HG02870 (cell line): Measurements from ENCODE around the gene GPR183.

ENCODE experiments used
- ATAC-seq: cut with Tn5 transposase; IDR thresholded peaks from one replicate; pipeline ENCODE4 v1.9.1; 2021; ENCODE audit warnings: mild to moderate bottlenecking, moderate library complexity; ENCODE audit not compliant: unreplicated experiment

GPR183 gene

GRCh38 chr13:99307247-99307646 is at the start of gene GPR183:
Gene GPR183 (minus strand): TSS chr13:99307399. CDS start chr13:99296145, 11,254 bp downstream.
- ATAC-seq, result peak; percentile 51

GRCh38 chr13:99356262-99357091 is 49.3 kb upstream of the GPR183 start:
- peak; percentile 45 for ATAC-seq

GRCh38 chr13:99356012-99356261 is 48.7 kb upstream of the GPR183 start:
- ATAC-seq, result no peak

- no peak for ATAC-seq
These were observed 48.2 kb upstream of the GPR183 start for GRCh38 chr13:99355267-99356011.

- ATAC-seq, result peak; percentile 24
These were observed 47.3 kb upstream of the GPR183 start for GRCh38 chr13:99354371-99354951.

- no peak for ATAC-seq
These were observed 46.6 kb upstream of the GPR183 start for GRCh38 chr13:99353836-99354235.

- ATAC-seq, result no peak
These were observed 46.0 kb upstream of the GPR183 start for GRCh38 chr13:99353246-99353600.

GRCh38 chr13:99352351-99353245 is 45.4 kb upstream of the GPR183 start:
- ATAC-seq, result no peak

- no peak for ATAC-seq
These were observed 44.6 kb upstream of the GPR183 start for GRCh38 chr13:99351772-99352171.

- no peak for ATAC-seq
These were observed 43.0 kb upstream of the GPR183 start for GRCh38 chr13:99350191-99350590.

- ATAC-seq, result peak; percentile 76
These were observed 40.8 kb upstream of the GPR183 start for GRCh38 chr13:99347911-99348451.

GRCh38 chr13:99347335-99347878 is 40.2 kb upstream of the GPR183 start:
- ATAC-seq, result peak; percentile 12

- no peak for ATAC-seq
These were observed 39.3 kb upstream of the GPR183 start for GRCh38 chr13:99346335-99347042.

GRCh38 chr13:99345345-99345744 is 38.1 kb upstream of the GPR183 start:
- no peak for ATAC-seq

- ATAC-seq, result no peak
These were observed 37.5 kb upstream of the GPR183 start for GRCh38 chr13:99344610-99345208.

GRCh38 chr13:99342723-99343315 is 35.6 kb upstream of the GPR183 start:
- ATAC-seq, result no peak

- ATAC-seq, result no peak
These were observed 34.9 kb upstream of the GPR183 start for GRCh38 chr13:99341969-99342722.

- ATAC-seq, result no peak
These were observed 33.4 kb upstream of the GPR183 start for GRCh38 chr13:99340638-99341037.
